ENCODE results near the gene OR2V2. TPM values are rescaled to one million over a fixed set of nuclear protein-coding genes. Genes with fewer than 3 reads are reported as not detected.
"Not testable (repeated sequence)": the region's sequence is repeated elsewhere in the genome, so short reads cannot be mapped to it uniquely, and the experiment has no call there.

OR2V2 gene
- total RNA-seq, 1 donor from 2014 or later = not detected

DNA sequence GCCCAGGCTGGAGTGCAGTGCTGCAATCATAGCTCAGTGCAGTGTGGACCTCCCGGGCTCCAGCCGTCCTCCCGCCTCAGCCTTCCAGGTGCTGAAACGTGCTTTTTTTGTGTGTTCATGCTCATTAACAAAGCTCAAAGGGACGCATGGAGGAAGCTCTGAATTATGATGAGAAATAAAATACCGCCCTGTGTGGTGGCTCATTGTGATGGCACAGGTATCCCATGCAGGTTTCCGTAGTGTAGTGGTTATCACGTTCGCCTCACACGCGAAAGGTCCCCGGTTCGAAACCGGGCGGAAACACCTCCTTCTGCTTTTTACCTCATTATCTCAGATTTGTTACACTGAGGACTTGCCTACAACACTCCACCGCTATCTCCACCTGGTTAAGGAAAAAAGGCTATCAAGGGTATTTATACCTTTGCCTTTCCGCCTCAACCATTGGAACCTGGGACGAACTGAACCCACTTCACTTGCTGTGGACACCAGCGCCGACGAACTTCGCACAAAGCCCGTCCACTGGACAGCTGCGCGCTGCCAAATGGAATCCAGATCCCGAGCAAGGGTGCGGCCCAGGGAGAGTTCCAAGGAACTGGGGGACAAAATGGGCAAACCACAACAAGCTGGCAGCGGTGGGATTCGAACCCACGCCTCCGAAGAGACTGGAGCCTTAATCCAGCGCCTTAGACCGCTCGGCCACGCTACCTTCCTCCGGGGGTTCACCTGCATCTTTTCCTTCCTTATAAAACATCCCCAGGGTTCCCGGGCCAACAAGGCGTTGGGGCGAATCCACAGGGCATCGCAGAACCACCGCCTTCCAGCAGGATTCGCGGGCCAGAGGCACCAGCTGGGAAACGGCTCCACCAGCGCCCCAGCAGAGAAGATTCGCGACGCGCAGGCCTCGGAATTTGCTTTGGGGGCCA lies 26.3 kb downstream of the OR2V2 start:
- Mint-ChIP-seq H3K4me3 (peak overlapping the region; percentile 83), H3K27me3 (peaks cover 16% of the 10 kb centered on the region), H3K4me1 (peaks cover 33% of the 10 kb centered on the region), H3K36me3 (ENCODE audit: low read depth) (no peaks in the 10 kb centered on the region), H3K9me3 (no peaks in the 10 kb centered on the region), H3K27ac (peak overlapping the region; percentile 78)
- POLR2A ChIA-PET = interaction anchor here (0.5 to 1.8 kb wide), 8 partner anchors 10 to 123 kb away, joined by 3 to 14 read pairs (median 4); partner anchors contain the start of genes TRIM41 and TRIM7
- DNase-seq = peak; percentile 40
- CTCF ChIA-PET = interaction anchor here (0.6 to 2.0 kb wide), 6 partner anchors 11 to 63 kb away, joined by 3 to 6 read pairs (median 4); no protein-coding TSS in a partner anchor
- TF ChIP-seq, protein P1, sequence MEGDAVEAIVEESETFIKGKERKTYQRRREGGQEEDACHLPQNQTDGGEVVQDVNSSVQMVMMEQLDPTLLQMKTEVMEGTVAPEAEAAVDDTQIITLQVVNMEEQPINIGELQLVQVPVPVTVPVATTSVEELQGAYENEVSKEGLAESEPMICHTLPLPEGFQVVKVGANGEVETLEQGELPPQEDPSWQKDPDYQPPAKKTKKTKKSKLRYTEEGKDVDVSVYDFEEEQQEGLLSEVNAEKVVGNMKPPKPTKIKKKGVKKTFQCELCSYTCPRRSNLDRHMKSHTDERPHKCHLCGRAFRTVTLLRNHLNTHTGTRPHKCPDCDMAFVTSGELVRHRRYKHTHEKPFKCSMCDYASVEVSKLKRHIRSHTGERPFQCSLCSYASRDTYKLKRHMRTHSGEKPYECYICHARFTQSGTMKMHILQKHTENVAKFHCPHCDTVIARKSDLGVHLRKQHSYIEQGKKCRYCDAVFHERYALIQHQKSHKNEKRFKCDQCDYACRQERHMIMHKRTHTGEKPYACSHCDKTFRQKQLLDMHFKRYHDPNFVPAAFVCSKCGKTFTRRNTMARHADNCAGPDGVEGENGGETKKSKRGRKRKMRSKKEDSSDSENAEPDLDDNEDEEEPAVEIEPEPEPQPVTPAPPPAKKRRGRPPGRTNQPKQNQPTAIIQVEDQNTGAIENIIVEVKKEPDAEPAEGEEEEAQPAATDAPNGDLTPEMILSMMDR (IDR thresholded peaks at IDR 0.05) = no peak
- intact Hi-C loops (cut with micrococcal nuclease) = loop anchor here (1.0 to 5.0 kb wide), 3 partner anchors 9 to 76 kb away; no protein-coding TSS in a partner anchor
- peak; percentile 76 for ATAC-seq (ENCODE audit: low read depth)

DNA sequence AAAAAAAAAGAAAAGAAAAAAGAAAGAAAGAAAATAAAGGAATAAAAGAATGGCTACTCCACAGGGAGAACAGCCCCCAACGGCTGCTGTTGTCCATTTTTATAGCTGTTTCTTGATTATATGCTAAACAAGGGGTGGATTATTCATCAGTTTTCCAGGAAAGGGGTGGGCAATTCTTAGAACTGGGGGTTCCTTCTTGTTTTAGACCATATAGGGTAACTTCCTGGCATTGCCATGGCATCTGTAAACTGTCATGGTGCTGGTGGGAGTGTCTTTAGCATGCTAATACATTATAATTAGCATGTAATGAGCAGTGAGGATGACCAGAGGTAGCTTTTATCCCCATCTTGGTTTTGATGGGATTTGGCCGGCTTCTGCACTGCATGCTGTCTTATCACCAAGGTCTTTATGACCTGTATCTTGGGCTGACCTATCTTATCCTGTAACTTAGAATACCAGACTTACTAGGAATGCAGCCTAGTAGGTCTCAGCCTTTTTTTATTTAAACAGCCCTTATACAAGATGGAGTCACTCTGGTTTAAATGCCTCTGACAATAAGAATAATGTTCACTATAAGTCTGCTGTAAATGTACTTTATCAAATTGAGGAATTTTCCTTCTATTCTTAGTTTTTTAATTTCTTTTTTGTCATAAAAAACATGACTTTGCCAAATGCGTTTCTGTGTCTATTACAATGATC lies 29.0 kb downstream of the OR2V2 start:
- TF ChIP-seq, protein P1 (IDR thresholded peaks at IDR 0.05) = no peak
- Mint-ChIP-seq H3K36me3 (ENCODE audit: low read depth) (no peaks in the 10 kb centered on the region), H3K4me1 (peaks cover 16% of the 10 kb centered on the region), H3K9me3 (no peaks in the 10 kb centered on the region), H3K27ac (no peak overlapping the region), H3K27me3 (peaks cover 2% of the 10 kb centered on the region), H3K4me3 (no peak overlapping the region)
- intact Hi-C loops (cut with micrococcal nuclease) = no loop called here
- ChIA-PET CTCF (no interaction called here), POLR2A (interaction anchor here (1.1 kb wide), 1 partner anchor 9 kb away, joined by 3 read pairs; no protein-coding TSS in a partner anchor)
- DNase-seq = no peak
- no peak for ATAC-seq (ENCODE audit: low read depth)

DNA sequence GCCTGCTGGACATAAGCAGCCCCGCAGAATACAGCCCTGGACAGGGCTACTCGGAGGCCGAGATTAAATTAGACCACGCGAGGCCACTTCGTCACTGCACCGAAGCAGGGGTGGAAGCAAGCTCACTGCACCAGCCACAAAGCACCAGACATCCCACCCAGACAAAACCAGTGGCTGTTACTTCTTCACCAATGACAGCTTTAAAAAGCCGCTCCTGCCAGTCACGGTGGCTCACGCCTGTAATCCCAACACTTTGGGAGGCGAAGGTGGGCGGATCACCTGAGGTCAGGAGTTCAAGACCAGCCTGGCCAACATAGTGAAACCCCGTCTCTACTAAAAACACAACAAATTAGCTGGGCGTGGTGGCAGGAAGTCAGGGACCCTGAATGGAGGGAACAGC lies 30.2 kb downstream of the OR2V2 start:
- ATAC-seq (ENCODE audit: low read depth); H3K36me3 Mint-ChIP-seq (ENCODE audit: low read depth); DNase-seq; intact Hi-C loops (cut with micrococcal nuclease); H3K9me3 Mint-ChIP-seq; H3K27me3 Mint-ChIP-seq; H3K4me3 Mint-ChIP-seq; H3K27ac Mint-ChIP-seq; CTCF ChIA-PET: not testable (repeated sequence)
- POLR2A ChIA-PET = interaction anchor here (0.7 to 1.1 kb wide), 2 partner anchors 8 to 84 kb away, joined by 3 to 4 read pairs; no protein-coding TSS in a partner anchor
- peaks cover 20% of the 10 kb centered on the region for H3K4me1 Mint-ChIP-seq

DNA sequence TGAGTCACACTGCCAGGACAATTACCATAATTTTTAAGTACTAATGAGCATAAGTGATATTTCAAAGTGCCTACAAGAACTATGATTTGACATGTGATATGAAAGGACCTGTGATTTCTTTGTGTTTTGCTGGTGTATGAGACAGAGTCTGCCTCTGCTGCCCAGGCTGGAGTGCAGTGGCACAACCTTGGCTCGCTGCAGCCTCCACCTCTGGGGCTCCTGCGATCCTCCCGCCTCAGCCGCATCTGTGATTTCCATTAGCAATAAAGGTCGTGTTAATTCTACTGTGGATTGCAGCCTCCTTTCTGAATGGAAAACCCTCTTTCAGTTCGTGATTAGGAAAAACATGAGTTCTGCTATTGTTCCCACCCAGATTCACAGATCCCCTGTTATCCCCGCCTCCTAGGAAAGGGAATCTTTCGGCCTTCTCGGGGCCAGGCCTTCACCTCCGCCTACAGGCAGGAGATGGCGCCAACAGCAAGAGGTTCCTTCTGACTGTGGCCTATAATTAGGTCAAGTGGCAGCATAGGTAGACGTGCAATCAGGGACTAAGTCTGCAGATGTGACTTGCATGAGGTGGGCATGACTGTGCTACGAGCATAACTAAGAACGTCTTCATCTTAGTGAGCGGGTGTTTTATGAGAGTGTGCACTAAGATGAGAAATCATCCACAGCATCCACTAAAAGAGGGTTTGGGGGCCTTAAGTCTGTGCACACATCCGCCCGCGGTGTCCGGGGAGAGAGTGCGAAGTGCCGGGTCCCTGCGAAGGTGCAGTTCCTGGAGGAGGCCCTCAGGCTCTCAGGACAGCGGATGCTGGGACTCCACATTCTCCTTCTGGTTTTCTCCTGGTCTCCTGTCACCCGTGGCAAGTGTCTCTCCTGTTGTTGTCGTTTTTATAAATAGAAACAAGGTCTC lies 34.5 kb downstream of the OR2V2 start:
- ATAC-seq (ENCODE audit: low read depth) = peak; percentile 70
- Mint-ChIP-seq H3K9me3 (no peaks in the 10 kb centered on the region), H3K27me3 (no peaks in the 10 kb centered on the region), H3K27ac (no peak overlapping the region), H3K4me1 (peaks cover 31% of the 10 kb centered on the region), H3K4me3 (no peak overlapping the region), H3K36me3 (ENCODE audit: low read depth) (no peaks in the 10 kb centered on the region)
- POLR2A ChIA-PET = interaction anchor here (0.5 to 3.6 kb wide), 2 partner anchors 59 to 79 kb away, joined by 6 to 34 read pairs; partner anchors contain the start of gene TRIM52
- CTCF ChIA-PET = no interaction called here
- TF ChIP-seq, protein P1 (IDR thresholded peaks at IDR 0.05) = peak; percentile 41
- no peak for DNase-seq
- intact Hi-C loops (cut with micrococcal nuclease) = loop anchor here (1.0 kb wide), 3 partner anchors 9 to 398 kb away; no protein-coding TSS in a partner anchor

DNA sequence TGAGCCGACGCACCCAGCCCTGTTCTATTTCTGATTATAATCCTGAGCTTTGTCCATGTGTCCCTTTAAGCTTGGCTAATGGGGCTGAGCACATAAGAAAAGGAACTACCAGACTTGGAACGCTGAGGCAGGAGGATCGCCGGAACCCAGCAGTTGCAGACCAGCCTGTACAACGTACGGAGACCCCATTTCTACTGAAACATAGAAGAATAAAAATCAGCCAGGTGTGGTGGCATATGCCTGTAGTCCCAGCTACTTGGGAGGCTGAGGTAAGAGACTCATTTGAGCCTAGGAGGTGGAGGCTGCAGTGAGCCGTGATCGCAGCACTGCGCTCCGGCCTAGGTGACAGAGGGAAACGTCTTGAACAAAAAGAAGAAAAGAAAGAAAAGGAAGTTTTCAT lies 35.3 kb downstream of the OR2V2 start:
- intact Hi-C loops (cut with micrococcal nuclease) = loop anchor here (1.0 kb wide), 3 partner anchors 9 to 398 kb away; no protein-coding TSS in a partner anchor

More for the DNA sequence above, 35.3 kb downstream of the OR2V2 start:
- Mint-ChIP-seq H3K27ac (no peak overlapping the region), H3K4me3 (peak overlapping the region; percentile 63), H3K36me3 (ENCODE audit: low read depth) (no peaks in the 10 kb centered on the region), H3K4me1 (peaks cover 35% of the 10 kb centered on the region), H3K9me3 (no peaks in the 10 kb centered on the region), H3K27me3 (no peaks in the 10 kb centered on the region)
- DNase-seq (no peak), ATAC-seq (ENCODE audit: low read depth) (no peak)
- POLR2A ChIA-PET = interaction anchor here (2.0 to 3.7 kb wide), 3 partner anchors 10 to 79 kb away, joined by 5 to 34 read pairs (median 32); partner anchors contain the start of genes TRIM41 and TRIM52
- CTCF ChIA-PET = no interaction called here
- TF ChIP-seq, protein P1 (IDR thresholded peaks at IDR 0.05) = no peak
